GM20431 (cell line): ENCODE measurements around the gene ALOX5.

Source experiments
- in situ Hi-C: fragments of 300-500 bp; cut with MseI, MboI; formaldehyde crosslinking; loops from one replicate; pipeline ENCODE4 v1.15.0; 2020; ENCODE audit warnings: low sequenced_read_pairs; ENCODE audit not compliant: unreplicated experiment

The ALOX5 gene

DNA sequence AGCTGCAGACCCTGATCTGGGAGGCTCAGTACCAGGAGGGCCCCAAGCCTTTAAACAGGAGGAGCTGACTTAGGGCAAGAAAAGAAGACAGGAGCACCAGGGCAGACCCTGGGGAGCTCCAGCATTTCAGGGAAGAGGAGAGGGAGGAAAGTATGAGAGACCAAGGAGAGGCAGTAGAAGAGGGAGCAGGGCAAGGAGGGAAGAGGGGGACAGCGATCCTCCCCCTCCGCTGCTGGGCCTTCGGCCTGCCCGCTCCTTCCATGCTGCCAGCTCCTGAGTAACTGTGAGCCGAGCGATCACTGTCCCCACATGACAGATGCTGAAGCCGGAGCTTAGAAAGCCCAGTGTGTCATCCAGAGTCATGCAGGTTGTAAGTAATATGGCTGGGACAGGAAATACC lies 65.9 kb downstream of the ALOX5 start:
- in situ Hi-C loops, result no loop called here

DNA sequence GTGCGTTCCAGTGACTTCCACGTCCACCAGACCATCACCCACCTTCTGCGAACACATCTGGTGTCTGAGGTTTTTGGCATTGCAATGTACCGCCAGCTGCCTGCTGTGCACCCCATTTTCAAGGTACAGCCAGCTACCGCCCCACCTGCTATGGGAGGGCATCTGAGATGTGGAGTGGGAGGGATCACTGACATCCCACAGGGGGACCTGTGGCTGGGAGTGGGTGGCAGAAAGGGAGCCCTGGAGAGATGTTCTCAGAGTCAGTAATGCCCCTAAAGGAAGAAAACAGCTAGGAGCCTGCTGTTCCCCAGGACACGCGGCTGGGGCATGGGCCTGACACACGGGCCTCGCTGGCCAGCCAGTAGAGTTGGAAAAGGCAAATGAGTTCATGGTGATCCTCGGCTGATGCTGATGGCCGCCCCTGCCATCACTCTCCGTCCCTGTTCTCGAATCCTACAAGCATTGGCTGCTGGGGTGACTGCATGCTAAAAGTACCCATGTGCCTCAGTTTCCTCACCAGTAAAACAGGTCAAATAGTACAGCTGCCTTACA lies 66.6 kb downstream of the ALOX5 start:
- in situ Hi-C loops, result no loop called here

DNA sequence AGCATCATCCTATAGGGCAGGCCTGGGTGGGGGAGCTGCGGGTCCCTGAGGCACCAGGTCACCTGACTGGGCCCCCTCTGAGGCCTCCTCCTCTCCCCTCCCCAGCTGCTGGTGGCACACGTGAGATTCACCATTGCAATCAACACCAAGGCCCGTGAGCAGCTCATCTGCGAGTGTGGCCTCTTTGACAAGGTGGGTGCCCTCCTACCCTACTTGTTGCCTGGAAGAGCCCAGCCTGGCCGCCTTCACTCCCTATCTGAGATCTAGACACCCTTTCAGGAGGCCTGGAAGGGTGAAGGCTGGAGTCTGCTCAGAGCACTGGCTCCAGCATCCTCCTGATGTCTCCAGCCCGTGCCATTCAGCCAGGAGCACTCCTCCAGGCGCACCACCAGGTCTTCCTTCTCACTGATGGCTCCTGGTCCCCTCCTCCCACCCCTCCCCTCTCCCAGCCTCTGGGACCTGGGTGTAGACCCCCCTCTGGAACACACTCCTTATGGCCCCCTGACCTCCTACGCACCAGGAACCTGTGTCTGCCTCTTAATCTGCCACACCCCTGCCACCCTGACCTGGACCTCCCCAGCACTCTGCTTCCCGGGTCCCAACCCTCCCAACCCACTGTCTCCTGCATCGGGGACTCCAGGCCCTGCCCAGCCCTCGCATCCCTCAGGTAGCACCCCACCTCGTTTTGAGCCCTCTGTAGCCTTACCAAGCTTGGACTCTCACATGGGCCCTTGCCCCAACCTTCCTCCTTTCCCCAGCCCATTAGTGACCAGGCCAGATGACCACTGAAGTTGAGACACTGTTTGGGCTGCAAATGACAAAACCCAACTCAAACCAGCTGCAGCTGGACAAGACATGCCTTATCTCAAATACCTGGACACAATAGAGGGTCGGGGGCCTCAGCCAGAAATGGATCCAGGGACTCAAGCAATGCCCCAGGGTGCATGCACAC lies 67.5 kb downstream of the ALOX5 start:
- in situ Hi-C loops, result no loop called here

DNA sequence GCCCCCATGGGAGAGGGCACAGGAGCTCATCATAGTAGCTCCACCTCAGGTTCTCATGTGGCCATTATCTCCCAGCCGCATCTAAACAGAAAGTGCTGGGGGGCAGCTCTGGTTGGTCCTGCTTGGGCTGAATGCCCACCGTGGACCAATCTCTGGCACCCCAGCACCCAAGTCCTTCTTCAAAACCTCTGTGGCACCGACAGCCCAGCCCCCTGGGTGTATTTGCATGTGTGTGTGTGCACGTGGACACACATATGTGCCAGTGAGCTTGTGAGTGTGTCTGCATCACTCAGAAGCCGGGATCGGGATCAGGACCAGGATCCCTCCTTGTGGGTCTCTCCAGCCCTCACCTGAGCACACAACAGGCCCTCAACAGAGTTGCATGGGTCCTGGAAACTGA lies 68.2 kb downstream of the ALOX5 start:
- in situ Hi-C loops, result no loop called here

DNA sequence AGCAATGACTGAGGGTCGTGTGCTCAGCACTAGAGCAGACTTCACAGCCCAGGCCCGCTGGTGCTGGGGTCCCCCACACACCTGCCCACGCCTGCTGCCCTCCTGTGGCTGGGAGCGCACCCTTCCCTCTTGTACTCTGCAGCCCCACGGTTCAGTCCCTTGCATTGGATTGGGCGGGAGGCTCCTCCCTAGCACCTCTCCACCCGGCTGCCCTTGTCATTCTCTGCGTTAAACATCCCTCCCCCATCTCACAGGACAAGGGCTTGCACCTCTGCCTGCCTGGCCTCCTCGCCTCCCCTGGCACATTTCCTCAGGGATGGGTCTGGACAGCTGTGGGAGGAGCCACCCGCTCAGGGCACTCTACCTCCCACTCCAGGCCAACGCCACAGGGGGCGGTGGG lies 68.6 kb downstream of the ALOX5 start:
- in situ Hi-C loops, result no loop called here

DNA sequence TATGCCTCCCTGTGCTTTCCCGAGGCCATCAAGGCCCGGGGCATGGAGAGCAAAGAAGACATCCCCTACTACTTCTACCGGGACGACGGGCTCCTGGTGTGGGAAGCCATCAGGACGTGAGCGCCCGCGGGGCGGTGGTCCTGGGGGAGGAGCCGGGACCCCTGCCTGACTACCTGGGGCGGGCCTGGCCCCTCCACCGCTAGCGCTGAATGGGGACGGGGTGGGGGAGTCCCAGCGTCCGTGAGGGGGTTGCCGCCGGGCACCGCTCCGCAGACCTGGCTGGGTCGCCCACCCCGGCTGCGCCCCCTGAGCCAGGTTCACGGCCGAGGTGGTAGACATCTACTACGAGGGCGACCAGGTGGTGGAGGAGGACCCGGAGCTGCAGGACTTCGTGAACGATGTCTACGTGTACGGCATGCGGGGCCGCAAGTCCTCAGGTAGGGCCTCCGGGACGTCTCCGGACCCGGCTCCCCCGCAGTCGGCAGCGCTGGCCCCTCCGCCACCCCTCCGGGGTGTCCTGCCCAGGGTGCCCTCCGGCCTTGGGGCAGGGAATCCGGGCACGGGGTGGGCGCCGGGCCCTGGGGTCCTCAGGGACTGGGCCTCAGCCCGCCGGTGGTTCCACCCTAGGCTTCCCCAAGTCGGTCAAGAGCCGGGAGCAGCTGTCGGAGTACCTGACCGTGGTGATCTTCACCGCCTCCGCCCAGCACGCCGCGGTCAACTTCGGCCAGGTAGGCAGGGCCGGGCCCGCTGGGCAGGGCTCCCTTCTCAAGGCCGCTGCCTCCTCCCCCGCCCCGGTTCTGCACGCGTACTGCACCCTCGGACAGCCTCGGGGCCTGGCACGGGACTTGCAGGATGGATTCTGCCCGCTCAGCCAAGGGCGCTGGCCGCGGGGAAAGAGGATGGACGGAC lies 69.3 kb downstream of the ALOX5 start:
- in situ Hi-C loops, result no loop called here

DNA sequence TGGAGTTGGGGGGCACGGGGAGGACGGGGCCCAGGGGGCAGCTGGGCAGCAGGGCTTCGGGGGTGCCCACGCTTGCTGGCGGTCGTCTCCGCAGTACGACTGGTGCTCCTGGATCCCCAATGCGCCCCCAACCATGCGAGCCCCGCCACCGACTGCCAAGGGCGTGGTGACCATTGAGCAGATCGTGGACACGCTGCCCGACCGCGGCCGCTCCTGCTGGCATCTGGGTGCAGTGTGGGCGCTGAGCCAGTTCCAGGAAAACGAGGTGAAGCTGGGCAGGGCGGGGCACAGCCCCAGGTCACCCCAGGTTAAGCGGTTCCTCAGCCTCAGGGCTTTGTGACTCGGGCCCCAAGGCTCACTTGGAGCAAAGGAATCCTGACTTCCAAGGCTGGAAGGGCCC lies 70.0 kb downstream of the ALOX5 start:
- in situ Hi-C loops, result no loop called here

DNA sequence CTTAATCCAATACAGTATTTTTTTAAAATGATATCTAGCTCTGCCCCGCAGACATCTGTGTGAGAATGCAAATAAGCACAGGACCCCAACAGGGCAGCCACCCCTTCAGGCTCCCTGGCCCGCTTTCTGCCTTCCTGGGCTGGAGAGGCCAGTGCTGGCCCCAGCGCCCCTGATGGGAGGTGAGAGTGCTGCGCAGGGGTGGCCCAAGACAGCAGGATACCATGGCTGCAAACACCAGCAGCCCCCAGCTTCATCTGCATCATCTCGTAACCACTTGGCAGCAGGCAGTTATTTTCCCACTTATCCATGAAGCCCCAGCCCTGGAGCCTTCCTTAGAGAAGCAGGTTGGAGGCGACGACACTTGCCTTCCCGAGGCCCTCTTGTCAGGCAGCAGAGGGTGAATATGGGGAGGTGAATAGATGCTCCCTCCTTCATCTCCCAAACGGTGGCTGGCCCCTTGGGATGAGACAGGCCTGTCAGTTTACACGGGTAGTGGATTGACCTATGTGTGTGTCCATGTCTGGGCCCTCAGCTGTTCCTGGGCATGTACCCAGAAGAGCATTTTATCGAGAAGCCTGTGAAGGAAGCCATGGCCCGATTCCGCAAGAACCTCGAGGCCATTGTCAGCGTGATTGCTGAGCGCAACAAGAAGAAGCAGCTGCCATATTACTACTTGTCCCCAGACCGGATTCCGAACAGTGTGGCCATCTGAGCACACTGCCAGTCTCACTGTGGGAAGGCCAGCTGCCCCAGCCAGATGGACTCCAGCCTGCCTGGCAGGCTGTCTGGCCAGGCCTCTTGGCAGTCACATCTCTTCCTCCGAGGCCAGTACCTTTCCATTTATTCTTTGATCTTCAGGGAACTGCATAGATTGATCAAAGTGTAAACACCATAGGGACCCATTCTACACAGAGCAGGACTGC lies 71.2 kb downstream of the ALOX5 start:
- in situ Hi-C loops, result no loop called here

DNA sequence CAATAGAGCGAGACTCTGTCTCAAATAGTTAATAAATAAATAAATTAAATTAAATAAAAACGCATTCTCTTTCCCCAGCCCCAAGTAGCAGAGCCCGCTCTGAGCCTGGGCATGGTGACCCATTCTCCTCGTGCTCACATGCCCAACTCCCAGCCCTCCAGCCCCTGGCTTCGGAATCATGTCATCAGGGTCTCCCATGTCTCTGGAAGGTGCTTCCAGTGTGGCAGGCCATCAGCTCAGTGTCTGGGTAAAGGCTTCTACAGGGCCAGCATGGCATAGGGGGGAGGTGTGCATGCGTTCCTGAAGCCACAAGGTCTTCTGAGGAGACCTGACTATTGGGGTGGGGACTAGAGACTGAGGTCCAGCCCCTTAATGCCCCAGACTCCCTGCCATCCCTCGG lies 72.8 kb downstream of the ALOX5 start:
- in situ Hi-C loops, result no loop called here

DNA sequence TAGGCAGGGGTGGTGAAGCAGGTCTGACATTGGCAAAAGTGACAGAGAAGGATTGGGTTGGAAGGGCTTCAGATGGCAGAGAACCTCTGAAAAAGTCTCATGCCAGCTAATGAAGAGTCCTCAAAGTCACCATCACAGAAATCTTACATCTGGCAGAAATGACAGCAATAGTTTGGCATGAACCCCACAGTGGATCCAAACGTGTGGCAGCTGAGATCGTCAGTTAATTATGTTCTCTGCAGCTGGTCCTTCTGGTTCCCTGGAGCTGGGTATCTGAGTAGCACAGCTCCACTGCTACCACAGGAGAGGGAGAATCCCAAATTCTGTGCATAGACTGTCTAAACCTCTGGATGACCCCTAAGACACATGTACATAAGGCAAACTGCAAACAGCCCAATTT lies 73.4 kb downstream of the ALOX5 start:
- in situ Hi-C loops, result no loop called here

DNA sequence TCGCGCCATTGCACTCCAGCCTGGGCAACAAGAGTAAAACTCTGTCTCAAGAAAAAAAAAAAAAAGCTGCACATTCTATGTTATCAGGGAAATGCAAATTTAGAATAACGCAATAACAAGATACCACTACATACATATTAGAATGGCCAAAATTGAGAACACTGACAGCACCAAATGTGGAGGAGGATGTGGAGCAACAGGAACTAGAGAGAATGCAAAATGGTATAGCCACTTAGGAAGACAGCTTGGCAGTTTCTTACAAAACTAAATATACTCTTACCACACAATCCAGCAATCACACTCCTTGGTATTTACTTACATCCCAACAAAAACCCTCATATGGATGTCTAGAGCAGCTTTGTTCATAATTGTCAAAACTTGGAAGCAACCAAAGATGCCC lies 76.8 kb downstream of the ALOX5 start:
- in situ Hi-C loops, result loop anchor here (25.0 kb wide), 1 partner anchor 211 kb away; the partner anchor contains the start of gene ZFAND4

DNA sequence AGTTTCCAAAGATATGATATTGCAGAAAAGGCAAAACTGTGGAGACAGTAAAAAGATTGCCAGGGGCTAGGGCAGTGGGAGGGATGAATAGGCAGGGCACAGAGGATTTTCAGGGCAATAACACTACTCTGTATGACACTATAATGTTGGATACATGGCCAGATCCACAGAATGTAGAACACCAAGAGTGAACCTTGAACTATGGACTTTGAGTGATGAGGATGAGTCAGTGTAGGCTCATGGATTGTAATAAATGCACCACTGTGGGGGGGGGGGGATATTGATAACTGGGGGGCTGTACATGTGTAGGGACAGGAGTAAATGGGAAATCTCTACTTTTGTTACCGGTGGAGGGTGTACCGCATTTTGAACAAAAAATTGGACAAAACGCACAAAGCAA lies 77.4 kb downstream of the ALOX5 start:
- in situ Hi-C loops, result loop anchor here (25.0 kb wide), 1 partner anchor 211 kb away; the partner anchor contains the start of gene ZFAND4

DNA sequence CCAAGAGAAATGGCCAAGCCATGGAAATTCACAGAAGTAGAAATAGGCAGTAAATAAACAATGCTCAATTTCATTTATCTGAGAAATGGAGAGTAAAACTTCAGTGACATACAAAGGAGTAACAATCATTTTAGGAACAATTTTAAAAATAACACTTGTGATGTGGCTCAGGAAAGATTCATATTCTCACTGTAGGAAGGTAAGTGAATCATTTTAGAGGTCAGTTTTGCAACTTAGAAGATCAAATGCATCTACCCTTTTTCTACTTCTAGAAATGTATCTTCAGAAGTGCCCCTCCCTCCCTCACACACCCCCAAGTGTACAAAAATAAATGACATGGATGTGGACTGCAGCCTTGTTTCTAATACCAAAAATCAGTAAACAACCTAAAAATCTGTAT lies 78.3 kb downstream of the ALOX5 start:
- in situ Hi-C loops, result loop anchor here (25.0 kb wide), 1 partner anchor 210 kb away; the partner anchor contains the start of gene ZFAND4

DNA sequence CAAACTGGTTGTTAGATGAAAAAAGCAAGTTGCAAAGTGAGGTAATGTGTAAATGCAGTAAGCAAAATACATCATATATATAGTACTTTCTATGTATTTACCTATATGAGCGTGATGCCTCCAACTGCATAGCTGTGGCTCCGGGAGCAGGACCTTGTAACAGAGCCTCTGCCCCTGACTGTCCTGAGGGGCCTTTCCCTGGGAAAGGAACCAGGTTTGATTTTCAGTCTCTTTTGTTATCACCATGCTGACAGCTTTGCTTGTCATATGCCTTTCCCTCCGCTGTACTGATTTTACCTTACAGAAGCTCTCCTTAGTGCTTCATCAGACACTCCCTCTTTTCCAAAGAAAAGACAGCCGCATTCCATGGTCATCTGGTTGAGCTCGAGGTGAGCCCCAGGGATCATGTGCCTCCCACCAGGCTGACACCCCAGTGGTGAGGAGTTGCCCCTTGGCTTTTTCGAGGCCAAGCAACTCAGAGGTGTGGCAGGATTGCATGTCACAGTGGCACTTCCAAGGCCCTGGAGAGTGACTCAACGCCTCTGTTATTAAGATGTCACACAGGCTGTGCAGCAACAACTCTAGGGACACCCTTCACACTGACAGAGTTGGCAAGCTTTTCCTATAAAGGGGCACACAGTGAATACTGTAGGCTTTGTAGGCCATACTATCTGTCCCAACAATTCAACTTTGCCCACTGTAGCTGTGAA lies 78.9 kb downstream of the ALOX5 start:
- in situ Hi-C loops, result loop anchor here (25.0 kb wide), 1 partner anchor 209 kb away; the partner anchor contains the start of gene ZFAND4

DNA sequence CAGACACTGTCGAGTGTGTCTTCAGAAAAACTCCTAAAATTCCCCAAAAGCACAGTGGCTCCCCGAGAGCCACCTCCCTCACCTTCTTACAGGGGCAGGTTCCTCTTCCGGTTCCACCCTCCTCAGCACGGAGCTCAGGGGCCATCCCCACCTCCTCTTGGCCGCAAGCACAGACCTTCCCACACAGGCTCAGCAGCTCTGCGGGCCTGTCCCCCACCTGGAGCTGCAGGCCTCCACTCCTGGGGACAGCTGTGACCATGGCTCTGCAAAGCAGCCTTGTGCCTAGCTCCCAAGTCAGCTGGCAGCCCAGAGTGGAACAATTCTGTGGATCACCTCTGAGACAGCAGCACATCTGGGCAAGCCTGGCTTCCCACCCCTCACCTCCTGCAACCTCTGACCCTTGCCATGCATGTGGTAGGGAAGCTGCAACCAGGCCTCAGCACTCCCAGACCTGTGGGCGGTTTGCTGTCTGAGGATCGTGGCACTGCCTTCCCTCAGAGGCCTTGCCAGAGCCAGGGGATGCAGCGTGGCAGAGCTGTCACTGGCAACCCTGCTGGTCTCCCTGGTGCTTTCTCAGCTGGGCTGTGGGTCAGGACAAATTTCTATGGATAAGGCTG lies 79.7 kb downstream of the ALOX5 start:
- in situ Hi-C loops, result loop anchor here (25.0 kb wide), 1 partner anchor 209 kb away; the partner anchor contains the start of gene ZFAND4

DNA sequence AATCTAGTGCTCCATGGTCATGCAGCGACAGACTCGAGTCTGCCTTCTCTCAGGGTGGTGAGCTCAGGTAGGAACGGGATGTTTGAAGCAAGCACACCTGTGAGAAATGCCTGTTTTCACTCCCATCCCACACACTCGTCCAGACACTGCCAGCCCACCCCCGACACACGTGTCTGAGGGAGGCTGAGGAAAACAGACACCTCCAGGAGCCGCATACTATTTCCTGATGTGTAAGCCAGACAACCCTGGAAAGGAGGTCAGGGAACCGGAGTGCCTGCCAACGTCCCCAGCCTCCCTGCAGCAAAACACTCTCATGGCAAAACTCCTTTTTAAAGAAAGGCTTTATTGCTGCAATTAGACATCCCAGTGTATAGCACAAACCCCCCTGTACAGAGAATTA lies 80.2 kb downstream of the ALOX5 start:
- in situ Hi-C loops, result loop anchor here (25.0 kb wide), 1 partner anchor 208 kb away; the partner anchor contains the start of gene ZFAND4

DNA sequence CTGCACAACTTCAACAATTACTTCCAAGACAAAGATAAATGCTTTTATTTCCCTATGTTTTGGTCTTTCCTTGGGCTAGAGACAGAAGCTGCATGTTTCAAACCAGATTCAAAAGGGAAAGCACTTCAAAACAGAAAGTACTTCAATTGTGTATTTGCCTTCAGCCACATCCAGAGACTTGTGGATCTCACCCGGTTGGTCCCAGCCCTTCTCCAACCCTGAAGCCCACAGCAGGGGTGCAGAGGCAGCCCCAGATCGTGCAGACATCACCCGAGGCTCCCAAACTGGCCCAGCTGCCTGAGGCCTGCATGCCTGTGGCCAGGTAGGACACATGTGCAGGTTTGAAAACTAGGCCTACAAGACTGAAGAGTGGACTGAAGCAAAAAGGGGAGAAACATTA lies 80.8 kb downstream of the ALOX5 start:
- in situ Hi-C loops, result loop anchor here (25.0 kb wide), 1 partner anchor 207 kb away; the partner anchor contains the start of gene ZFAND4

DNA sequence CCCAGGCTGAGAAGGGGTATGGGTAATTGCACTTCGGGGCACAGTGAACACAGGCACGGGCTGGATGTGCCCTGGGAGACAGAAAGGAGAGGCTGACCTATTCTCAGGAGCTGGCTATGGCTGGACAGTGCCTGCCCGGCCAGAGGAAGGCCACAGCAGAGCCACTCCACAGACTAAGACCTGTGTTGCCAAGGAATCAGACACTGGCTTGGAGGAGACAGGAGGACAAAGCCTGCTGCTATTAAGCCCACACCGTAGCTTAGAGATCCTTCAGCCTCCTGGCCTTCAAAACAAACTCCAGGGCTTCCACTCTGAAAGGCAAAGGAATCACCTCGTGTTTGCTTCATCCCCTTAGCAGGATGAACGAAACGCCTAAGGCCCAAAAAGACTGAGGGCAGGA lies 82.2 kb downstream of the ALOX5 start:
- in situ Hi-C loops, result loop anchor here (25.0 kb wide), 1 partner anchor 206 kb away; the partner anchor contains the start of gene ZFAND4
